B cell (primary cell): ENCODE data around the gene GALNT7. TPM values are rescaled to one million over a fixed set of nuclear protein-coding genes. Genes with fewer than 3 reads are reported as not detected.

Experiments
- ATAC-seq: fragments of 200-7000 bp; cut with Tn5 transposase; one replicate; pipeline ENCODE4 v1.10.0; 2021; ENCODE audit warnings: low read depth, mild to moderate bottlenecking, moderate number of reproducible peaks, moderate library complexity
- CTCF ChIA-PET: fragments of 350-600 bp; sonication (Branson Sonifier 250); formaldehyde crosslinking; loops from one replicate; lab custom pipeline; 2021; ENCODE audit warnings: antibody characterized with exemption, inconsistent platforms; lab: Charles Lee
- POLR2A ChIA-PET: fragments of 350-600 bp; sonication (Branson Sonifier 250); formaldehyde crosslinking; loops from one replicate; lab custom pipeline; 2021; ENCODE audit warnings: antibody characterized with exemption; lab: Charles Lee
- DNase-seq: peaks from one replicate; pipeline ENCODE4 v3.0.0; 2013
- H2AFZ ChIP-seq: 2 replicates; pipeline ENCODE4 v1.6.1; 2012; ENCODE audit warnings: mild to moderate bottlenecking, low read depth, low read length; ENCODE audit not compliant: insufficient read depth, poor library complexity, severe bottlenecking
- H3K27ac ChIP-seq, 2 donors: 1 replicate in 1 of 2; 2 replicates in 1 of 2; pipeline ENCODE4 v1.5.1; 2012 to 2013; ENCODE audit warnings: low read length in 2 of 2, mild to moderate bottlenecking in 2 of 2, moderate library complexity in 1 of 2
- H3K27me3 ChIP-seq, 4 experiments: fragments of 200-600 bp in 1 of 4; sonication (generic) in 1 of 4; replicated peaks in 1 of 4; 1 replicate in 2 of 4; 2 replicates in 2 of 4; pipeline versions ENCODE4 v1.6.1 to v1.7.0; 2013 to 2016; ENCODE audit warnings: low read length in 3 of 4, mild to moderate bottlenecking in 2 of 4, mixed read lengths in 1 of 4, moderate library complexity in 1 of 4; ENCODE audit not compliant: insufficient read depth in 4 of 4, control insufficient read depth in 3 of 4; ENCODE audit errors: control extremely low read depth in 1 of 4
- H3K36me3 ChIP-seq, 2 experiments: replicated peaks in 1 of 2; 1 replicate in 1 of 2; 2 replicates in 1 of 2; pipeline versions ENCODE4 v1.6.1 to v1.7.1; 2013; ENCODE audit warnings: low read length in 1 of 2; ENCODE audit not compliant: insufficient read depth in 2 of 2, control insufficient read depth in 1 of 2; ENCODE audit errors: control extremely low read depth in 1 of 2, extremely low read depth in 1 of 2
- H3K4me1 ChIP-seq, 2 donors: fragments of 200-600 bp in 1 of 2; sonication (generic) in 1 of 2; 1 replicate in 1 of 2; 2 replicates in 1 of 2; pipeline versions ENCODE4 v1.5.1 to v1.6.1; 2013 to 2017; ENCODE audit warnings: low read length in 2 of 2; ENCODE audit not compliant: control insufficient read depth in 2 of 2, insufficient read depth in 2 of 2
- H3K4me2 ChIP-seq: replicated peaks from 2 replicates; pipeline ENCODE3; 2012; ENCODE audit warnings: mild to moderate bottlenecking, low read depth, low read length; ENCODE audit not compliant: poor library complexity, severe bottlenecking
- H3K4me3 ChIP-seq, 5 experiments: fragments of 200-600 bp in 1 of 5; sonication (generic) in 1 of 5; 1 replicate in 3 of 5; 2 replicates in 2 of 5; pipeline versions ENCODE4 v1.5.1 to v1.7.0; 2011 to 2016; ENCODE audit warnings: low read length in 4 of 5, mild to moderate bottlenecking in 4 of 5, low read depth in 2 of 5, control low read depth in 1 of 5, moderate library complexity in 1 of 5; ENCODE audit not compliant: insufficient read depth in 1 of 5; ENCODE audit errors: control extremely low read depth in 1 of 5, extremely low read depth in 1 of 5
- H3K79me2 ChIP-seq: fragments of 200-600 bp; sonication (generic); one replicate; pipeline ENCODE4 v1.6.0; 2016; ENCODE audit warnings: low read length; ENCODE audit not compliant: control insufficient read depth, insufficient read depth
- H3K9ac ChIP-seq: fragments of 200-600 bp; sonication (generic); 2 replicates; pipeline ENCODE4 v1.6.1; 2017; ENCODE audit warnings: mild to moderate bottlenecking, low read length, moderate library complexity
- H3K9me3 ChIP-seq, 3 donors: one replicate each; pipeline versions ENCODE4 v1.6.1 to v1.7.1; 2013; ENCODE audit warnings: low read length in 2 of 3; ENCODE audit not compliant: control insufficient read depth in 2 of 3, insufficient read depth in 1 of 3; ENCODE audit errors: control extremely low read depth in 1 of 3
- H4K20me1 ChIP-seq: 2 replicates; pipeline ENCODE4 v1.6.0; 2012; ENCODE audit warnings: mild to moderate bottlenecking, low read length; ENCODE audit not compliant: insufficient read depth, control insufficient read depth, poor library complexity, severe bottlenecking
- H3K27ac Mint-ChIP-seq: one replicate; pipeline ENCODE4 v1.8.0; 2021; ENCODE audit warnings: mixed read lengths
- H3K27me3 Mint-ChIP-seq: one replicate; pipeline ENCODE4 v1.8.0; 2021; ENCODE audit warnings: mixed read lengths
- H3K4me1 Mint-ChIP-seq: one replicate; pipeline ENCODE4 v1.8.0; 2021; ENCODE audit warnings: mixed read lengths
- H3K4me3 Mint-ChIP-seq: one replicate; pipeline ENCODE4 v1.8.0; 2021; ENCODE audit warnings: mixed read lengths
- H3K9me3 Mint-ChIP-seq: one replicate; pipeline ENCODE4 v1.8.0; 2022; ENCODE audit warnings: mixed read lengths; ENCODE audit not compliant: insufficient read depth
- CTCF ChIP-seq: fragments of 200-600 bp; IDR thresholded peaks from one replicate; pipeline ENCODE4 v1.8.0; 2022; ENCODE audit warnings: antibody characterized with exemption, mild to moderate bottlenecking
- EZH2 ChIP-seq: IDR thresholded peaks from 2 replicates; pipeline ENCODE4 v1.6.1; 2012; ENCODE audit warnings: borderline replicate concordance, low read depth, mild to moderate bottlenecking, moderate library complexity, low read length; ENCODE audit not compliant: insufficient read depth, poor library complexity, severe bottlenecking
- WGBS: methylation state at CpG from one replicate; pipeline ENCODE4 v1.1.5; 2013; ENCODE audit warnings: missing lambda C conversion rate; ENCODE audit not compliant: insufficient coverage; 5-methylcytosine and 5-hydroxymethylcytosine counted together
- intact Hi-C: fragments of 100-400 bp; cut with micrococcal nuclease; formaldehyde crosslinking; loops from one replicate; pipeline ENCODE4 v1.10.0; 2022
- polyA plus RNA-seq: library from polyadenylated mRNA; depleted of rRNA; stranded (reverse); fragments of >200 nt; gene quantifications from 2 replicates; pipeline ENCODE4 v1.2.3, GENCODE V29; 2012
- total RNA-seq, 2 donors: library from RNA; stranded (reverse); fragments of 120-200 nt in 1 of 2; gene quantifications; 1 replicate in 1 of 2; 2 replicates in 1 of 2; pipeline versions ENCODE4 v1.2.3 to v1.2.4, GENCODE V29; 2013 to 2022

The GALNT7 gene
- total and polyA plus RNA-seq, 2 donors (not counting 1 experiment from before 2014, with no cell fraction given) = 5.8 to 23.7 TPM

DNA sequence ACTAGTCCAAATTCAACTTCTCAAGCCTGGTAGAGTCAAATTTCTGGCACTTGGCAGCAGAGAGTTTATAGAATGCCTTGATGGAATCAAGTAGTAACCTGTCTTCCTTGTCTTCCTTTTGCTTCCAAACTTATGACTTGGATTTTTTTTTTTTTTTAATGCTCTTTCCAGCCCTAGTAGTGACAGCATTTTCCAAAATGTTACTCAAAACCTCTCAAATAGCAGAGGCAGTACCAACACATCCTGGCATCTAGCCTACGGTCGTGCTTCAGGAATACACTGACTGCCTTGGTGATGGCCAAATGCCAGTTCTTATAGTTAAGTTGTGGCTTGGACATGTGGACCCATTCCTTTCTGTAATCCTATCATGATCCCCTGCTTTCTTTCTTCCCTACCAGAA lies 46.0 kb downstream of the GALNT7 start:
- ChIA-PET CTCF (no interaction called here), POLR2A (no interaction called here)
- DNase-seq (no peak), ATAC-seq (no peak)
- no peaks in the 10 kb centered on the region for H4K20me1 ChIP-seq
- H3K4me3 ChIP-seq = no peak overlapping the region
- peaks cover 2% of the 10 kb centered on the region for H3K9me3 Mint-ChIP-seq
- no peak overlapping the region for H2AFZ ChIP-seq
- WGBS = no CpG with 5 or more reads among the region's 2 CpGs
- peaks cover 26% of the 10 kb centered on the region for H3K4me1 Mint-ChIP-seq
- TF ChIP-seq EZH2 = no peak
- no peak for TF ChIP-seq CTCF
- no peaks in the 10 kb centered on the region for H3K27me3 Mint-ChIP-seq
- peaks cover 60% of the 10 kb centered on the region for H3K79me2 ChIP-seq
- no peak overlapping the region for H3K27ac Mint-ChIP-seq
- H3K4me3 Mint-ChIP-seq = no peak overlapping the region
- H3K9ac ChIP-seq = no peak overlapping the region
- H3K4me2 ChIP-seq = no peak overlapping the region
- no peaks in the 10 kb centered on the region for H3K36me3 ChIP-seq
- intact Hi-C loops = no loop called here
- no peak overlapping the region for H3K27ac ChIP-seq
- no peaks in the 10 kb centered on the region for H3K9me3 ChIP-seq
- H3K27me3 ChIP-seq = no peaks in the 10 kb centered on the region
- peaks cover 0 to 5% of the 10 kb centered on the region in 2 donors for H3K4me1 ChIP-seq

GRCh38 chr4:173217075-173217474 lies 48.5 kb downstream of the GALNT7 start:
- Mint-ChIP-seq H3K4me1 (peaks cover 29% of the 10 kb centered on the region), H3K4me3 (no peak overlapping the region), H3K27me3 (no peaks in the 10 kb centered on the region), H3K9me3 (peaks cover 5% of the 10 kb centered on the region), H3K27ac (no peak overlapping the region)
- Histone ChIP-seq H3K9ac (no peak overlapping the region), H3K79me2 (peaks cover 55% of the 10 kb centered on the region), H3K27me3 (no peaks in the 10 kb centered on the region), H3K36me3 (peaks cover 2% of the 10 kb centered on the region in 2 experiments), H4K20me1 (no peaks in the 10 kb centered on the region), H2AFZ (no peak overlapping the region), H3K9me3 (no peaks in the 10 kb centered on the region), H3K4me3 (no peak overlapping the region), H3K27ac (no peak overlapping the region), H3K4me1 (peaks cover 0 to 5% of the 10 kb centered on the region in 2 donors), H3K4me2 (no peak overlapping the region)
- ATAC-seq (no peak), DNase-seq (no peak)
- ChIA-PET CTCF (no interaction called here), POLR2A (no interaction called here)
- intact Hi-C loops = no loop called here
- TF ChIP-seq EZH2 (no peak), CTCF (no peak)
- no CpG with 5 or more reads among the region's 1 CpG for WGBS
